ENCODE data around the gene MGAM2. TPM values are rescaled to one million over a fixed set of nuclear protein-coding genes. Genes with fewer than 3 reads are reported as not detected.

The MGAM2 gene
- total and polyA plus RNA-seq, 10 donors, result 0.03 to 12.1 (median 3.0) TPM

GRCh38 chr7:142188846-142189245 lies 77.3 kb downstream of the MGAM2 start:
- no peak for DNase-seq
- intact Hi-C loops (cut with DNase I; ENCODE audit: low total_unique reads), result loop anchor here (5.0 kb wide), 1 partner anchor 212 kb away; no protein-coding TSS in a partner anchor
- Histone ChIP-seq H3K4me3 (no peak overlapping the region), H3K9me3 (no peaks in the 10 kb centered on the region), H3K4me1 (peaks cover 0 to 14% (median 0%) of the 10 kb centered on the region in 6 donors), H3K36me3 (no peaks in the 10 kb centered on the region), H3K27me3 (replicated peaks in 1 of 7) (peaks cover 0 to 3% (median 0%) of the 10 kb centered on the region in 7 donors), H3K27ac (no peak overlapping the region)
- TF ChIP-seq, protein P1, sequence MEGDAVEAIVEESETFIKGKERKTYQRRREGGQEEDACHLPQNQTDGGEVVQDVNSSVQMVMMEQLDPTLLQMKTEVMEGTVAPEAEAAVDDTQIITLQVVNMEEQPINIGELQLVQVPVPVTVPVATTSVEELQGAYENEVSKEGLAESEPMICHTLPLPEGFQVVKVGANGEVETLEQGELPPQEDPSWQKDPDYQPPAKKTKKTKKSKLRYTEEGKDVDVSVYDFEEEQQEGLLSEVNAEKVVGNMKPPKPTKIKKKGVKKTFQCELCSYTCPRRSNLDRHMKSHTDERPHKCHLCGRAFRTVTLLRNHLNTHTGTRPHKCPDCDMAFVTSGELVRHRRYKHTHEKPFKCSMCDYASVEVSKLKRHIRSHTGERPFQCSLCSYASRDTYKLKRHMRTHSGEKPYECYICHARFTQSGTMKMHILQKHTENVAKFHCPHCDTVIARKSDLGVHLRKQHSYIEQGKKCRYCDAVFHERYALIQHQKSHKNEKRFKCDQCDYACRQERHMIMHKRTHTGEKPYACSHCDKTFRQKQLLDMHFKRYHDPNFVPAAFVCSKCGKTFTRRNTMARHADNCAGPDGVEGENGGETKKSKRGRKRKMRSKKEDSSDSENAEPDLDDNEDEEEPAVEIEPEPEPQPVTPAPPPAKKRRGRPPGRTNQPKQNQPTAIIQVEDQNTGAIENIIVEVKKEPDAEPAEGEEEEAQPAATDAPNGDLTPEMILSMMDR (IDR thresholded peaks at IDR 0.05 in 8 of 11, conservative IDR thresholded peaks at IDR 0.05 in 3 of 11), result peak in 4 of 11 experiments; percentile 8 to 39 (median 29)
- no peak for TF ChIP-seq POLR2AphosphoS5 (IDR thresholded peaks at IDR 0.05)

- H3K9me3 ChIP-seq, result no peaks in the 10 kb centered on the region
- TF ChIP-seq, protein P1 (IDR thresholded peaks at IDR 0.05 in 8 of 11, conservative IDR thresholded peaks at IDR 0.05 in 3 of 11), result no peak
- TF ChIP-seq POLR2A (IDR thresholded peaks at IDR 0.05), result no peak
- no peak for TF ChIP-seq POLR2AphosphoS5 (IDR thresholded peaks at IDR 0.05)
- H3K4me3 ChIP-seq, result no peak overlapping the region
- no peaks in the 10 kb centered on the region for H3K36me3 ChIP-seq
- H3K27me3 ChIP-seq (replicated peaks in 1 of 7), result peaks cover 0 to 8% (median 0%) of the 10 kb centered on the region in 7 donors
- no peaks in the 10 kb centered on the region for H3K4me1 ChIP-seq
- intact Hi-C loops (cut with DNase I; ENCODE audit: low total_unique reads), result no loop called here
- DNase-seq, result no peak
- H3K27ac ChIP-seq, result no peak overlapping the region
- 86 to 91% (median 88%) methylated on average over 4 of the region's 4 CpGs for WGBS, 5 donors
Measured at GRCh38 chr7:142194201-142194600, 82.7 kb downstream of the MGAM2 start.

- intact Hi-C loops (cut with DNase I; ENCODE audit: low total_unique reads), result no loop called here
- peaks cover 0 to 8% (median 0%) of the 10 kb centered on the region in 7 donors for H3K27me3 ChIP-seq (replicated peaks in 1 of 7)
- 77 to 87% (median 79%) methylated on average over 9 of the region's 9 CpGs for WGBS, 5 donors
Measured at GRCh38 chr7:142196066-142196840, 84.7 kb downstream of the MGAM2 start.

DNA sequence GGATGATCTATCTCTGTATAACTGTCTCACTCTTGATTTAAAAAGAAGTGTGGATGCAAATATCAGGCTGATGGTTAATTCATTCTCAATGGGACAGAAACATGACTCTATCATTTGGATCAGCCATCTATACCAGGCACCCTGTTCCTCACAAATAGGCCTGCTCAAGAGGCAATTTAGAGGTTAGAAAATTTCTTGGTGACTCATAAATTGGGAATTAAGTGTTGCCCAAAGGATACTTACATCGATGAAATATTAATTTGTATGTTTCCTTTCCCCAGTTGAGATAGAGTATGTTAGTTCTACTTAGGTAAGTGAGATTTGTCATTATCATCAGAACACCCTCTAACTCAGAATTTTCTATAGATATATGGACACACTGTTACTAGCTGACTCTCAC lies 88.7 kb downstream of the MGAM2 start:
- Histone ChIP-seq H3K4me1 (no peaks in the 10 kb centered on the region), H3K4me3 (no peak overlapping the region), H3K27ac (no peak overlapping the region), H3K36me3 (no peaks in the 10 kb centered on the region), H3K9me3 (no peaks in the 10 kb centered on the region), H3K27me3 (replicated peaks in 1 of 7) (no peaks in the 10 kb centered on the region)
- TF ChIP-seq POLR2AphosphoS5 (IDR thresholded peaks at IDR 0.05), result no peak
- TF ChIP-seq POLR2A (IDR thresholded peaks at IDR 0.05), result no peak
- TF ChIP-seq, protein P1 (IDR thresholded peaks at IDR 0.05 in 8 of 11, conservative IDR thresholded peaks at IDR 0.05 in 3 of 11), result no peak
- no peak for DNase-seq
- WGBS, 5 donors, result 83 to 97% (median 90%) methylated on average over 1 of the region's 1 CpG
- intact Hi-C loops (cut with DNase I; ENCODE audit: low total_unique reads), result no loop called here

More at GRCh38 chr7:142196066-142196840, 84.7 kb downstream of the MGAM2 start:
- Histone ChIP-seq H3K9me3 (no peaks in the 10 kb centered on the region), H3K4me3 (no peak overlapping the region), H3K4me1 (no peaks in the 10 kb centered on the region), H3K27ac (no peak overlapping the region), H3K36me3 (no peaks in the 10 kb centered on the region)
- no peak for TF ChIP-seq POLR2A (IDR thresholded peaks at IDR 0.05)
- no peak for DNase-seq

All from spleen (tissue), 11 donors.